HTR-8/SVneo (cell line): Measurements from ENCODE around the gene HPF1.
"Not testable (repeated sequence)": the region's sequence is repeated elsewhere in the genome, so short reads cannot be mapped to it uniquely, and the experiment has no call there.

ENCODE experiments used
- DNase-seq: peaks from one replicate; pipeline ENCODE4 v3.0.0; 2011; ENCODE audit warnings: low spot score, mixed read lengths; ENCODE audit not compliant: insufficient read length
- FAIRE-seq: peaks from 2 replicates; lab custom pipeline; 2011; peaks lifted over from hg19 to GRCh38; lab: Jason Lieb, UNC

The HPF1 gene

GRCh38 chr4:169757575-169758184 is at the start of gene HPF1:
Gene HPF1, minus strand, starts transcription at chr4:169757944. Its CDS starts 67 bp downstream, at chr4:169757877.
- peak; percentile 91 for DNase-seq
- FAIRE-seq: peak; percentile 85

GRCh38 chr4:169806770-169807169 is 49.0 kb upstream of the HPF1 start:
- FAIRE-seq, DNase-seq: not testable (repeated sequence)

- no peak for DNase-seq
- no peak for FAIRE-seq
Observed at GRCh38 chr4:169803413-169803812, 45.7 kb upstream of the HPF1 start.

GRCh38 chr4:169802873-169803272 is 45.1 kb upstream of the HPF1 start:
- FAIRE-seq (no peak), DNase-seq (no peak)

GRCh38 chr4:169800541-169800940 is 42.8 kb upstream of the HPF1 start:
- FAIRE-seq (no peak), DNase-seq (no peak)

- FAIRE-seq (no peak), DNase-seq (no peak)
Observed at GRCh38 chr4:169799260-169799659, 41.5 kb upstream of the HPF1 start.

- no peak for FAIRE-seq
- peak; percentile 10 for DNase-seq
Observed at GRCh38 chr4:169795585-169795984, 37.8 kb upstream of the HPF1 start.

GRCh38 chr4:169791527-169792156 is 33.9 kb upstream of the HPF1 start:
- FAIRE-seq: no peak
- peak; percentile 77 for DNase-seq

- FAIRE-seq (peak; percentile 57), DNase-seq (no peak)
Observed at GRCh38 chr4:169791062-169791461, 33.3 kb upstream of the HPF1 start.

- FAIRE-seq (no peak), DNase-seq (no peak)
Observed at GRCh38 chr4:169774466-169775445, 17.0 kb upstream of the HPF1 start.

GRCh38 chr4:169773889-169774288 is 16.1 kb upstream of the HPF1 start:
- no peak for DNase-seq
- no peak for FAIRE-seq

GRCh38 chr4:169771556-169772080 is 13.9 kb upstream of the HPF1 start:
- DNase-seq, FAIRE-seq: not testable (repeated sequence)

- DNase-seq (no peak), FAIRE-seq (no peak)
Observed at GRCh38 chr4:169770416-169770815, 12.7 kb upstream of the HPF1 start.

GRCh38 chr4:169768385-169768784 is 10.6 kb upstream of the HPF1 start:
- DNase-seq (no peak), FAIRE-seq (no peak)

- no peak for FAIRE-seq
- no peak for DNase-seq
Observed at GRCh38 chr4:169766741-169767140, 9.0 kb upstream of the HPF1 start.

GRCh38 chr4:169765835-169766234 is 8.1 kb upstream of the HPF1 start:
- FAIRE-seq (no peak), DNase-seq (no peak)

- FAIRE-seq: no peak
Observed at GRCh38 chr4:169761846-169762245, 4.1 kb upstream of the HPF1 start.

GRCh38 chr4:169758401-169758962 is 738 bp upstream of the HPF1 start:
- FAIRE-seq: no peak
- DNase-seq: no peak

More at GRCh38 chr4:169761846-169762245, 4.1 kb upstream of the HPF1 start:
- DNase-seq: no peak

- DNase-seq (no peak), FAIRE-seq (no peak)
Observed at GRCh38 chr4:169756971-169757574, 671 bp downstream of the HPF1 start.

GRCh38 chr4:169745291-169745690 is 12.5 kb downstream of the HPF1 start:
- FAIRE-seq (peak; percentile 42), DNase-seq (no peak)
